Hematopoietic multipotent progenitor cell treated with erythropoietin and hydrocortisone succinate and interleukin-3 and kit ligand, for 15 days (in vitro differentiated cells): Measurements from ENCODE around the gene GPR35.
"Not testable (repeated sequence)": the region's sequence is repeated elsewhere in the genome, so short reads cannot be mapped to it uniquely, and the experiment has no call there.

ENCODE experiments used
- DNase-seq: peaks from one replicate; pipeline ENCODE4 v3.0.0-alpha.2; 2015; ENCODE audit warnings: low spot score

GPR35 gene

DNA sequence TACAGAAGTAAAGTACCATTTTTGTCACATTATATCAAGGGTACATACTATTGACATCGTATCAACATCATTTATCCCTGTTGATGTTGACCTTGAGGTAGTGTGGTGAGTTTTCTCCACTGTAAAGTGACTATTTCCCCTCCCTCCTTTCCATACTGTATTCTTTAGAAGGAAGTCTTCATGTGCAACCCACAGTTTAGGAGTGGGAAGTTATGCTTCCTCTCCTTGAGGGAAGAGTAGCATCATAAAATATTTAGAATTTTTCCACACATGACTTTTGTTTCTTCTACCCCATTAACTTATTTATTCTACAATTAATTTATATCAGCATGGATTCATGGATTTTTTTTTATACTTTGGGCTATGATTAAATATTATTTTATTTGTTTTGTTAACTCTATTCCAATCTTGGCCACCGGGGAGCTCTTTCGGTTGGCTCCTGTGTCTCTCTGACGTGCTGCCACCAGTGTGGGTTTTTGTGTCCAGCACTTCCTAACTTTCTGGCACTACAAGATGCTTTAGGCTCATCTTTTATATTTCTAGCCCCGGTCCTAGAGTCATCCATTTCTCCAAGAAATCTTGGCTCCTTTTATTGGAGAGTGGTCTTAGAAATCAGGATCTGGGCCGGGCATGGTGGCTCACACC is 38.4 kb downstream of the GPR35 start:
- DNase-seq: no peak

DNA sequence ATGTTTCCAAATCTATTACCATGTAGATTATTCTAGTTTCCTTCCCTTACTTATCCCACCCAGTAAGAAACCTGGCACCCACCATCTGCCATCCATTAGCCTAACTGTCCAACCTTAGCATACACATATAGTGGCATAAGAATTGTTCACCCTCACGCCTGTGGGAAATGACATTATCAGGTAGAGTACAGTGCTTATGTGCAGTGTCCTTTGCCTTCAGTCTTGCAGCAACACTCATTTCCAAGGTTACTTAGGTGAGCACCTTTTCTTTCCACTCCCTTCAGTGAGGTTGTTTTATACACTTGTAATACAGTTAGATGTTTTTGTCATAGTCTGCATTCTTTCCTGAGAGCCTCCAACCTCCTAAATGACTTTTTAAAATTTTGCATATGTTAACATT is 39.3 kb downstream of the GPR35 start:
- no peak for DNase-seq

- DNase-seq: no peak
Measured at GRCh38 chr2:240670402-240670801, 45.1 kb downstream of the GPR35 start.

DNA sequence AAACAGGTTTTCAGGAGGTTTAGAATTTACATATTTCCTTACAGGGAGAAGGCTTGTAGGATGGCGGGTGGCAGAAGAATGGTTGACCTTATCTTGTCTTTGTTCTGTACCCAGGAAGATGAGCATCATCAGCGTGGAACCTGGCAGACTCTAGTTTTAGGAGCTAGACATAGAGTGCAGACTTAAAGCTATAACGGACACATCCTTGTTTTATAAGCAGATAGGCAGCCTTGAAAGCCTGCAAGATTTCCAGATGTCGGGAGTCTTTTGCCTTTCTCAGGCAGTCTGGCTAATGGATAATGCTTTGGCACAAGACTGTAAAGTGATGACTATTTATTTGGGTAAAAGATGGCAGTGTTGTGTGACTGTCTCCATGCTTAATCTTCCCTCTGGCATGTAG is 45.7 kb downstream of the GPR35 start:
- DNase-seq: no peak

- DNase-seq: no peak
Measured at GRCh38 chr2:240672076-240672700, 46.9 kb downstream of the GPR35 start.

- no peak for DNase-seq
Measured at GRCh38 chr2:240672701-240673190, 47.5 kb downstream of the GPR35 start.

DNA sequence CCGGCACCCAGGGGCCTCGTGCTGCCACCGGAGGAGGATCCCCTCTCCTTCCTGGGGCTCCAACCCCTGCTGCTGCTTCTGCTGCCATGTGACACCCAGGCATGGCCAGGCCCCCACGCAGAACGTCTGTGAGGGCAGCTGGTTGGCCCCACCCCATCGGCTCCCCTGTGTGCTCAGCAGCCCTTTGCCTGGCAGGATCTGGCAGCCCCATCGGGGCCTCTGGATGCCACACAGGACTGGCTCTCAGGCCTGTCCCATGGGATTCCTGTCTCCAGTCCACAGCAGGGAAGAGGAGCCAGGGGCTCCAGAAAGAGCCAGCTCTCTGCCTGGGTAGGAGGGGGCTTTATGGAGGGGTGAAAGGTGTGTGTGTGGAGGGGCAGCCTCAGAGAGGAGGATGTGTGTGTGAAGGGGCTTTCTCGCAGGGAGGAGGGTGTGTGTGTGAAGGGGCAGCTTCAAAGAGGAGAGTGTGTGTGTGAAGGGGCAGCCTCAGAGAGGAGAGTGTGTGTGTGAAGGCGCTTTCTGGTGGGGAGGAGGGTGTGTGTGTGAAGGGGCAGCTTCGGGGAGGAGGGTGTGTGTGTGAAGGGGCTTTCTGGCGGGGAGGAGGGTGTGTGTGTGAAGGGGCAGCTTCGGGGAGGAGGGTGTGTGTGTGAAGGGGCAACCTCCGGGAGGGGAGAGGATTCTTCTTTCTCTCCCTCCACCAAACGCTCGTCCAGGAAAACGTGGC is 49.3 kb downstream of the GPR35 start:
- not testable (repeated sequence) for DNase-seq

- DNase-seq: not testable (repeated sequence)
Measured at GRCh38 chr2:240675345-240675744, 50.1 kb downstream of the GPR35 start.

DNA sequence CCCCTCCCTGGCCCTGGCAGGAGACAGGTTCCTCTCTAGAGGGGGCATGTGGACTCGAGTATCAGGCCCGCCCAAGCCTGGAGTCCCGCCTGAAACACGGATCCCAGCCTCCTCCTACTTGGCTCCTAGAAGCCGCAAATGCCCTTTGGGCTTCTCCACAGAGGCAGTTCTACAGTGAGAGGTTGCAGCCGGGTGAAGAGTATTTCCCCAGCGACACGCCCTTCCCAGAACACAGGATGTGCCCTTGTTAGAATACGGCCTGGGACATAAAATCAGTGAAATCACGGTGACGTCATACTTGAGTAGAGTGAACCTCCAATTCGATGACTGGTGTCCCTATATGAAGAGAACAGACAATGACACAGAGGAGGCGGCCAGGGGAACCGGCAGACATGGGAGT is 52.8 kb downstream of the GPR35 start:
- DNase-seq: not testable (repeated sequence)

- DNase-seq: not testable (repeated sequence)
Measured at GRCh38 chr2:240678909-240679308, 53.6 kb downstream of the GPR35 start.

DNA sequence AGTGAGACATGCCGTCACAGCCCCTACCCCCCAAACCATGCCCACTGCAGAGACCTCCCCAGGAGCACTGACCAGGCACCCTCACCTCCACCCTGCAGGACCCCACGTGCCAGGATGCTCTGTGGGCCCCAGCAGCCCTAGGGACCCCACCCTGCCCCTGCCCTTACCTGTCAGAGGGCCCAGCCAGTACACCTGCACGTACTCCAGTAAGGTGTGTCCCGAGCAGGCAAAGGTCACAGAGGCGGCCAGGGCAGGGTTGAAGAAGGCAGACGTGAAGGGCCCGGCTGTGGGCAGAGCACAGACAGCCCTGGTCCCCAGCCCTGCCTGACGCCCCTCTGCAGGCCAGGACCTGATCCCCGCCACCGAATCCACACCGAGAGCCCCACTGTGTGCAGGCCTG is 54.9 kb downstream of the GPR35 start:
- DNase-seq: not testable (repeated sequence)
